CMK (cell line): Measurements from ENCODE around the gene COX7C.
A peak's percentile ranks its signal among the peaks of the same experiment; 100 is the strongest.
"Not testable (repeated sequence)": the region's sequence is repeated elsewhere in the genome, so short reads cannot be mapped to it uniquely, and the experiment has no call there.

Experiments
- DNase-seq: peaks from one replicate; pipeline ENCODE4 v3.0.0-alpha.2; 2010; ENCODE audit warnings: low read depth

COX7C gene, protein sequence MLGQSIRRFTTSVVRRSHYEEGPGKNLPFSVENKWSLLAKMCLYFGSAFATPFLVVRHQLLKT

DNA sequence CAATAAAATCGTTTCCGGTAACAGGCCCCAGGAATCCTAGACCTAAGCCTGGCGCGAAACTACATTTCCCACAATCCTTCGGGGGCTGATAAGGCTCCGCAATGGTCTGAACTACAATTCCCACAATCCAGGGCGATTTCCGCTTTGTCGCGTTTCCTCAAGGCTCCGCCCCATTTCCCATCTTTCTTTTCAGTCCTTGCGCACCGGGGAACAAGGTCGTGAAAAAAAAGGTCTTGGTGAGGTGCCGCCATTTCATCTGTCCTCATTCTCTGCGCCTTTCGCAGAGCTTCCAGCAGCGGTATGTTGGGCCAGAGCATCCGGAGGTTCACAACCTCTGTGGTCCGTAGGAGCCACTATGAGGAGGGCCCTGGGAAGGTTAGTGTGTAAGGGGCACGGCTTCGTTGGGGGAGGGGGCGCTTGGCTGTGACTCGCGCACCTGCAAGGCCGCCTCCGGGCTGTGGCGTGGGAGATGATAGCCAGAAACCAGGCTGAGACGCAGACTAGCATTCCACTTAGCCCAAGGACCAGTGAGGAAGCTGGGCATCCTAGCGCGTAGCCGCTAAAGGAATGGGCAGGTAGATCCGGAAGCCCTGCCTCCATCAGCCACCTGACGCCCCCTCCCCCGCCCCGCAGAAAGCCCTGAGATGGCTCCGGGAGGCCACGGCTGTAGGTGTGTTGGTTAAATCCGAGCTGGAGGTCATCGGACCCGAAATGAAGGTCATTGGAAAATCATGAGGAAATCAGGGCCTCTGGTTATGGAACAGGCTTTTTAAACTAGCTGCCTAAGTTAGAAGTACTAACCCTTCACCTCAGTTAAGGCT lies at the start of gene COX7C:
TSS of gene COX7C (plus strand) at position 186 of the 821 bp plus-strand sequence. CDS start at position 301, 115 bp downstream.
- DNase-seq, result peak; percentile 89

DNA sequence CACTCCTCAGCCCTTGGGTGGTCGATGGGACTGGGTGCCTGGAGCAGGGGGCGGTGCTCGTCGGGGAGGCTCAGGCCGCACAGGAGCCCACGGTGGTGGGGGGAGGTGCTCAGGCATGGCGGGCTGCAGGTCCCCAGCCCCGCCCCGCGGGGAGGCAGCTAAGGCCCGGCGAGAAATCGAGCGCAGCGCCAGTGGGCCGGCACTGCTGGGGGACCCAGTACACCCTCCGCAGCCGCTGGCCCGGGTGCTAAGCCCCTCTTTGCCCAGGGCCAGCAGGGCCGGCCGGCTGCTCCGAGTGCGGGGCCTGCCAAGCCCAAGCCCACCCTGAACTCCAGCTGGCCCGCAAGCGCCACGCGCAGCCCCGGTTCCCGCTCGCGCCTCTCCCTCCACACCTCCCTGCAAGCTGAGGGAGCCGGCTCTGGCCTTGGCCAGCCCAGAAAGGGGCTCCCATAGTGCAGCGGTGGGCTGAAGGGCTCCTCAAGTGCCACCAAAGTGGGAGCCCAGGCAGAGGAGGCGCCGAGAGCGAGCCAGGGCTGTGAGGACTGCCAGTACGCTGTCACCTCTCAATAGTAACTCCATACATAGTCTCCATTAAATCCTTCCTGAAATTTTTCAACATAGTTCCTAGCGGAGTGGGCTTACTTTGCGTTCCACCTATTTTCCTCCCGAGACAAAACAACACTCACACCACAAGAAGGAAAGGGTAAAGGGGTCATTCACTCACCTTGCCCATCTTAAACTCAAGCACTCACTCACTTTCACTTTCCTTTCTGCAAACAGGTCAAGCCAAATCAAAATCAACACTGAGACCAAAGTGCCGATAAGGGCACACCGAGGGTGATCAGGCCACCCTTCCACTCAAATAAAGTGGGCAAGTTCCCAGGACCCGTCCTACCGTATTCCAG lies 48.0 kb upstream of the COX7C start:
- not testable (repeated sequence) for DNase-seq

DNA sequence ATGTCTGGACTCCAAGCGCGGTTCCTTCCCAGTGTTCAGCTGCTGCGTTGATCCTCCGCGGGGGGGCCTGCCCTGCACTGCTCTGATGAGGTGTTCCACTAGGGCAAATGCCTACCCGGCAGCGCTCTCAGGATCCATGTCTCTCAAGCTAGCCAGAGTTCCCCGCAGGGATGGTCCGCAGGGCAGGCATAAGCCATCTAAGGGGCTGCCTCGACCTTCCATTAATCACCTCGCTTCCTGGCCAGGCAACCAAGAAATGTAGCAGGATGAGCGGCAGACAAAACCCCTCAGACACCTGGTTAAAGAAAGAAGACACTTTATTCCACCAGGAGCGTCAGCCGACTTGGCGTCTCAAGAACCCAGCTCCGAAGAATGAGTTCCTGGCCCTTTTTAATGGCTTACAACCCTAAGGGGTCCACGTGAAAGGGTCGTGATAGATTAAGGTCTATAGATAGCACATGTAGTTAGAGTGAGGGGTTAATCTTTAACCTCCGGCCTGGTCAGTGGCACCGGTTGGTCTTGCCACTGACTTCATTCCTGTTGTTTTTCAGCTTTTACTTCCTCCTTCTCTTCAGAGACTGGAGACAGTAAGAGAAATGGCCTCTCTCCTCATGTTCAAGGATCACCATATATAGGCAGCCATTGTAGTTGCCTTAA lies 47.2 kb upstream of the COX7C start:
- no peak for DNase-seq

DNA sequence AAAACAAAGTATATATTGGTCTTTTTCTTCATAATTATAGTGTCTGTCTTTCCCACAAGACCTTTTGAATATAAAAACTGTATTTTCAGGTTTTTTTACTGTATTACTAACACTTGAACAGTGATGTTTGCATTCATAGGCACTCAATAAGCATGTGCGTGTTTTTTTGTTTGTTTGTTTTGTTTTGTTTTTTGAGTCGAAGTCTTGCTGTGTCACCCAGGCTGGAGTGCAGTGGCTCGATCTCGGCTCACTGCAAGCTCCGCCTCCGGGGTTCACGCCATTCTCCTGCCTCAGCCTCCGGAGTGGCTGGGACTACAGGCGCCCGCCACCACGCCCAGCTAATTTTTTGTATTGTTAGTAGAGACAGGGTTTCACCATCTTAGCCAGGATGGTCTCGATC lies 46.6 kb upstream of the COX7C start:
- DNase-seq, result not testable (repeated sequence)

DNA sequence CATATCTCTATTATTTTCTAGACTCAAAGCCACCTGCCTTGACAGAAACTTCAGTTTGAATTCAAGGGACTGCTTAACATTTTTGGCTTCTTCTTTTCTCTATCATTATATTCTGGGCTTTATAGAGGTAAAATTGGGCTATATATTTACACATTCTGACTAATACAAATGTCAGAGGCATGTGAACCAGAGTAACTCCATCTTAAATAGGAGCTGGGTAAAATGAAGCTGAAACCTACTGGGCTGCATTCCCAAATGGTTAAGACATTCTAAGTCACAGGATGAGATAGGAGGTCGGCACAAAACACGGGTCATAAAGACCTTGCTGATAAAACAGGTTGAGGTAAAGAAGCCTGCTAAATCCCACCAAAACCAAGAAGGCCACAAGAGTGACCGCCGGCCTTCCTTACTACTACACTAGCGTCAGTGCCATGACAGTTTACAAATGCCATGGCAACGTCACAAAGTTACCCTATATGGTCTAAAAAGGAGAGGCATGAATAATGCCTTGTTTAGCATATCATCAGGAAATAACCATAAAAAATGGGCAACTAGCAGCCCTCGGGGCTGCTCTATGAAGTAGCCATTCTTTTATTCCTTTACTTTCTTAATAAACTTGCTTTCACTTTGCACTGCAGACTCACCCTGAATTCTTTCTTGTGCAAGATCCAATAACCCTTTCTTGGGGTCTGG lies 44.8 kb upstream of the COX7C start:
- no peak for DNase-seq

DNA sequence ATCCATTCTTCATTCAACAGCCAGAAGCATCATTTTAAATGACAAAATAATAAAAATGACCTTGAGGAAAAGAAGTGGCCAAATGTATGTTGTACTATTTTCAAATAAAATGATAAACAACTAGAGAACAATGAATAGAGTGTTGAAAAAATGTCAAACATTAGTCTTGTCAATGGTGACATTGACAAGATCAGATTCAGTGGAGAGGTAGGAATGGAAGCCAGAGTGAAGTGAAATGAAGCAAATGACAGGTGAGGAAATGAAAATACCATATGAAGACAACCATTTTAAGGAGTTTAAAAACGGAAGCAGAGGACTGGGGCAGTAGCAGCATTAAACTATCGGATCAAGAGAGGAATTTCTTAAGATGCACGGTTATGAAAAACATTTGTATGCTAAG lies 38.2 kb upstream of the COX7C start:
- no peak for DNase-seq

DNA sequence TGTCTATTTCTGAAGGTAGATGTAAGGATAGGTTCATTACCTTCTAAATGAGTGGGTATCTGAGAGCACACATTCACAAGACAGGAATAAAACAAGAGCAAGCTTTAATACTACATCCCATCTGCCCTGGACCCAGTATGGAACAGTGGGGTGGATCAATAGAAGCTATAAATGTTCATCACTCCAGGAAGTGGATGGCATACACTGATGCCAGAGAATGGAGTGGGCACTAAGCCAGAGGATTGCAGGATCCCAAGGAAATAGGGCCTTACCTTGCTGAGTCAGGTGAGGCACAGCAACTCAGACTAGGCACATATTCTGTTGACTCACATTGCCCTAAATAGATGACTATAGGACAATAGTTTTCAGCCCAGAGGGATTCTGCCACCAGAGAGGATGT lies 21.3 kb upstream of the COX7C start:
- no peak for DNase-seq

DNA sequence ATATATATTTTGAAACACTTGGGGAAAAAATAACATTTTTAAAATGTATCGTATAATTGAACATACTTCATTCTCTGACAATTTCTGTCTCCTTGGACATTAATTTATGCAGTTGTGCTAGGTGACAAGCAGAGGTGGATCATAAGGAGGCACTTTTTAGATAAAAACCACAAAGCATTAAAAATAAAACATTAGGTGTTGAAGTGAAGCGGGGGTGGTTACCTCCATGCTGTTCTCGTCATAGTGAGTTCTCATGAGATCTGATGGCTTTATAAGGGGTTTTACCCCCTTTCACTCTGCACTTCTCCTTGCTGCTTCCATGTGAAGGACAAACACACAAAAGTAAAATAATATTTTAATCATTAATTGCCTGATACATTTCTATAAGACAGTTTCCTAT lies 11.9 kb upstream of the COX7C start:
- DNase-seq, result no peak

DNA sequence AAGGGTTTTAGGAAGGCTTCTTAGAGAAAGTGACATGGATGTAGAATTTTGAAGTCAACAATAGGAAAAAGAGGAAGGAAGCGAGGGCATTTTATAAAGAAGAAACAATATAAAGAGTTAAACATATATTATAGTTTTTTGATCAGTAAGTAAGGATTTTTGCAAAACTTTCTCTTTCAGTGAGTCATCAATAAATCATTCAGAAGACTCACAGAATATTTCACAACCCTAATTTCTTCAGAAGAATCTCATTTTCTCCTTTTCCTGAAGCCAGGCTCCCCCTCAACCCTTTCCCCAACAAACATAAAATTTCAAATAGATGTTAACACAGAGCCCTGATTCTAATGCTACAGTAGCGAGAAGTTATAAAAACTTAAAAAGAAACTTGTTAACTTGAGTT lies 4.3 kb upstream of the COX7C start:
- DNase-seq, result no peak

DNA sequence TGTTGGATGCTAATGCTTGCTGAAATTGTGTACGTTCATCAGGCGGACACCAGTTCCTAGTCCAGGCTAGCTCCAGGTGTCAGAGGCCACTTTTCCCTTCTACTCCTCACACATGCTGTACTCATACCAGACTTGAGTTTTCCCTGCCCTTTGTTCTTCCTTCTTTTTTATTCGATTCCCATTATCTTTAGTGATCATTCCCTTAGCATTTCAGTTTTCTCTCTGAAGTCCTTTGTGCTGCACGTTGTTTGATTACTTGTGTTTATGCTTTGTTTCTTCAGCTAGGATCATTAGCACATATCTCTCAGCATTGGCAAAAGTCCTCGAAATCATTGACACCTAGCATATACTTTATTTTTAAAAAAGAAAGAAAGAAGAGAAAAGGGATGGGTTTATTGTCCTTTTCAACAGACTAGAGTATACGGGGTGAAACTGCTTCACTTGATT lies 409 bp upstream of the COX7C start:
- DNase-seq, result no peak

DNA sequence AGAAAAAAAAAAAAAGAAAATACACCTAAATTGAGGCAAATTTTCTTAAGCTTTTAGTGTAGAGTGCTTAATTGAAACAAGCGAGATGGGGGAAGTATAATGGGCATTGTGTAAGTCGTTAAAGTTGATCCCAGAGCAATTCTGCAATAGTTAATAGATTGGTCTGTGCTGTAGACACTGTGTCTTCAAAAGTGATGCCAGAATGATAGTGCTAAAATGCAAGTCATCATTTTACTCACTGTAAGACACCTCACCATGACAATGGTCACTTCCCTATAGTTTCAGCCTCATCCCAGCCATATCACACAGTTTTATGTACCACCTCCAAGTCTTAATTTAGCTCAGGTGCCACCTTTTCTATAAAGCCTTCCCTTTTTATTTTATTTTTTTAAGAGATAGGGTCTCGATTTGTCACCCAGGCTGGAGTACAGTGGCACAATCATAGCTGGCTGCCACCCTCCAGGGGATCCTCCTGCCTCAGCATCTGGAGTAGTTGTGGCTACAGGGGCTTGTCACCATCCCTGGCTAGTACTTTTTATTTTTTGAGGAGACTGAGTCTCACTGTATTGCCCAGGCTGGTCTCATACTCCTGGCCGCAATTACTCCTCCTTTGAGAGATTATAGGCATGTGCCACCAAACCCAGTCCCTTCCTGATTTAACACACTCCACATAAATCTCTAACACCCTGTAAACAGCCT lies 6.2 kb downstream of the COX7C start:
- no peak for DNase-seq

DNA sequence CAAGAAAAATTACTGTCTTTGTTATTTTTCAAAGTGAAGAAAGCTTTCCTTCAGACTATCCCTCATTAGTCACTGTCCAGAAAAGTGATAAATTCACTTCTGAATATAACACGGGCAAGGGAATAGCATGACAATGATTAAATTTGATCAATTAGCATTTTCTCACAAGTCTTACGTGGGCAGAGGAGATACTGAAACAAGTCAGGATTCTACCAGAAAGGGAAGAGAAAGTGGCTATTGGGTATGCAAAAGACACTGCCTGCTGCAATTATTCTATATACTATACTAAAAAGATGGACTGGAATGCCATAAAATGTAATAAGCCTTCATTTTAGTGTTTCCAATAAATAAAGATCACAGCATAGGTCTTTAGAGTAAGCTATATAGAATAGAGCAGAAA lies 7.4 kb downstream of the COX7C start:
- no peak for DNase-seq

DNA sequence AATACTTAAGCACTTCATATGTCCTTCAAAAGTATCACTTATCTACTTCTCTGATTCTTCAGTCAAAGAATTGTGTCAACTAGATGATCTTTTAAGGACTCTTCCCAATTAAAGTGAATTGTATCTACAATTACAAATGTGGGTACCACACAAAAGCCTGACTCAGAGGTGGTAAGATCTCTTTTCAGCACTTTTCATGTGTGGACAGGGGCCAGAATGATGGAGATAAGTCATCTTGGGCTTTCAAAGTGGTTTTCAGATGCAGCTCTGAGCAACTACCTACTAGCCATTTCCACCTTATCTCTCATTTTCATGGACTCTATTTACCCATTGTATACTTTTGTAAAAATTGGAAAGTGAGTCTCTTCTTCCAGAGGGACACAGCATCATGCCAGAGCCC lies 8.4 kb downstream of the COX7C start:
- no peak for DNase-seq

DNA sequence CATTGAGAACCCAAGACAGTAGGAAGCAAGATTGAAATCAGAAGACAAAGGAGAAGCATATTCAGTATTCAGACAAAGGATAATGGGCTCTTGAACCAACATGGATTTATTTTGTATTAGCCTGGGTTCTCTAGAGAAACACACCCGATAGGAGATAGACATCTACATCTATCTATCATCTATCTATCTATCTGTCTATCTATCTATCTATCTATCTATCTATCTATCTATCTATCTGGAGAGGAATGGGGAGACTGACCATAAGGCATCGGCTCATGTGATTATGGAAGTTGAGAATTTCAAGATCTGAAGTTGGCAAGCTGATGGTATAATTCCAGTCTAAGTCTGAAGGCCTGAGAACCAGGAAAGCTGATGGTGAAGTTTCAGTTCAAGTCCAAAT lies 13.4 kb downstream of the COX7C start:
- DNase-seq, result no peak

DNA sequence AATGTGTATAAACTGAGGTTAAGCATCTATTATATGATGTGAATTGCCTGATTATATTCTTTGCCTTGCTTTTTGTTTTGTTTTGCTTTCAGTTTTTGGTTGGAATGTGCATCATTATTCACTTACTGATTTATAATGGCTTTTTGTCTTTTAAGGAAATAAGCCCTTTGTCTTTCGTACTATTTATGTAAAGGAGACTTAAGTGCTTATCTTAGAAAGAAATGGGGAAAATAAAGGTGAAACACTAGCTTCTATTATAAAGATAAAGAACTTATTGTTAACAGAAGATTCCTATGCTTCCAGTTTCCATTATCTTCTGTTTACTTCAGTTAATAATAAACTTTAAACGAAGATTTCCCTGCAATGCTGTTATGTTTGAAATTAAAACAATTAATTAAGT lies 23.3 kb downstream of the COX7C start:
- no peak for DNase-seq

DNA sequence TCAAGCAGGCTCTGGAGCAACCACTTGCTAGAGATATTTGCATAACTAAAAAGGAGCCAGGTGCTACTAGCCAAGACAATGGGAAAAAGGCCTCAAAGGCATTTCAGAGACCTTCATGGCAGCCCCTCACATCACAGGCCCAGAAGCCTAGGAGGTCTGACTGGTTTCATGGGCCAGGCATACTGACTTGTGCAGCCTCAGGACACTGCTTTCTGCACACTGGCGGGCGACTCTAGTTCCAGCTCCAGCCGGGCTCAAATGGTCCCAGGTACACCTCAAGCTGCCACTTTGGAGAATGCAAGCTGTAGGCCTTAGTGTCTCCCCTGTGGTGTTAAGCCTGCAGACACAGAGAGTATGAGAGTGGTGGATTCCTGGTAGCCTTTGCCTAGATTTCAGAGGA lies 27.1 kb downstream of the COX7C start:
- DNase-seq, result no peak

DNA sequence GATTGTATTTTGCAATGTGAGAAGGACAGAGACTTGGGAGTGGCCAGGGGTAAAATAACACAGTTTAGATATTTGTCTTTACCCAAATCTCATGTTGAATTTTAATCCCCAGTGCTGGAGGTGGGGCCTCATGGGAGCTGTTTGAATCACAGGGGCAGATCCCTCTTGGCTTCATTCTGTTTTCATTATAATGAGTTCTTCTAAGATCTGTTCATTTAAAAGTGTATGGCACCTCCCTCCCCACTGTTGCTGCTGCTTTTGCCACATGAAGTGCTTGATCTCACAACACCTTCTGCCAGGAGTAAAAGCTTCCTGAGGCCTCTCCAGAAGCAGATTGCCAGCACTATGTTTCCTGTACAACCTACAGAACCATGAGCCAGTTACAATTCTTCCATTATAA lies 28.1 kb downstream of the COX7C start:
- DNase-seq, result no peak

DNA sequence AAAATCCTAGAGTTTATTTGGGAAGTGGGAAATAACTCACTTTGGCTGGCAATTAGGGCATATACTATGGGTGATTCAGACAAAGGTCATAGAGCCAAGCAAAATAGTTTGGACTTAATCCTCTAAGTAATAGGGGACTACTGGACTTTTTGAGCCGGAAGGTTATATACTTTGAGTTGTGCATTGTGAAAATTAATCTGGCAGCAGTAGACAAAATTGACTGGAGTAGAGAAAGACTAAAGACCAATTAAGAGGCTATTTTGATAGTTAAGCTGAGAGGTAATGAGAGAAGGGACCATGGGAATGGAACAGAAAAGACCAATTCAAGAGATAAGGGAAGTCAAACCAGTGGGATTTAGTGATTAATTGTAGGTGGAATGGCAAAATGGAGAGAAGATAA lies 28.9 kb downstream of the COX7C start:
- DNase-seq, result no peak

DNA sequence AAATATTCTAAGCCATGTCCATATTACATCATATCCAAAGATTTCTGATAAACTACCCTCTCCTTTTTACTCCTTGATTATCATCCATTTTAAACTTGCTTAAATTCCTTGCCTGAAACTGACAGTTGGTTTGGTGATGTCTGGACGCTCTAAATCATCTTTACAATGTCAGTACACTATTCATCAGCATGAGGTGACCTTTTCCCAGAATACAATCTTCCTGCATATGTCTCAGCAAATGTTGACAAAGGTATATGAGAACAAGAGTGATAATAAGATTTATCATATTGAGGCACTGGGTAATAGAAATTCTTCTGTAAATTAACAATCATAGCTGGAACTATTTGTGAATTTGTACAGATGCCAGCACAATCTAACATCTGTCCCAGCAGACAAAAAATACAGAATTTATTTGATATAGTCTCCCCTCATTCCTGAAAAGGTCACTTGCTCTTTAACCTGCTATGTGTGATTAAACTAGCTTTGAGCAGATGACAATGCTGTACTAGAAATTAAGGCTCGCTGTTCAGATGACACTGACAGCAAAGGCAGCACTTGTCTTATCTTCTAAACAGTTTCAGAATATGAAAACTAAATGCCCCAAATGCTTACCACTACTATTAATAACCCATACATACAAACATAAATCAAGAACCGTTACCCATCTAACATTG lies 32.2 kb downstream of the COX7C start:
- no peak for DNase-seq

DNA sequence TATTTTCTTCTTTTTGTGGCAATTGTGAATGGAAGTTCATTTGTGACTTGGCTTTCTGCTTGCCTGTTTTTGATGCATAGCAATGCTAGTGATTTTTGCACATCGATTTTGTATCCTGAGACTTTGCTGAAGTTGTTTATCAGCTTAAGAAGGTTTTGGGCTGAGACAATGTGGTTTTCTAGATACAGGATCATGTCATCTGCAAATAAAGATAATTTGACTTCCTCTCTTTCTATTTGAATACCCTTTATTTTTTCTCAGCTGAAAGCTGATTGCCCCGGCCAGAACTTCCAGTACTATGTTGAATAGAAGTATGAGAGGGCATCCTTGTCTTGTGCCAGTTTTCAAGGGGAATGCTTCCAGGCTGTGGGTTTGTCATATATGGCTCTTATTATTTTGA lies 43.0 kb downstream of the COX7C start:
- not testable (repeated sequence) for DNase-seq

DNA sequence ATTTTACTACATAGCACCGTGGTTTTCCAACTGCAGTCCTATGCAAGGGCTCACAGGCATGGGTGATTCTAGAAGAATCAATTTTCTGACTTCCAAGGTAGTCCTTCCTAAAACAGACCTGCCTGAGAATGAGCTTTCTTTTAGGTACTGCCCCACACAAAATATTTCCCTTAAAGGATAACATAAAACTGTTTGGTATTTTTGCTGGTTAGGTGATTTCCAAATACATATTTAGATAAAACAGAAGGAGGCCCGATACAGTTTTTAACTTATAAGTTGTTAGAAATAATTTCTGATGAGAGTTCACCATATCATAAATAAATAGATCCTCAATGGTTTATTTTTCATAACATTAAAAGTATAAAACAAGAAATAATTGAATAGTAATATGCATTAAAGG lies 46.4 kb downstream of the COX7C start:
- DNase-seq, result no peak
